Stimulated activated CD4-positive, alpha-beta T cell treated with anti-CD3 and anti-CD28 coated beads, TNF-alpha, amount 100 ng/mL, for 1 hour (primary cell): ENCODE results near the gene ETV6.

Experiments
- DNase-seq, 3 donors: peaks; one replicate each; pipeline ENCODE4 v3.0.0-alpha.2; 2020; ENCODE audit warnings: low read depth in 3 of 3, low spot score in 1 of 3

ETV6 gene

GRCh38 chr12:11693601-11694000 lies 44.1 kb downstream of the ETV6 start:
- DNase-seq = no peak

DNA sequence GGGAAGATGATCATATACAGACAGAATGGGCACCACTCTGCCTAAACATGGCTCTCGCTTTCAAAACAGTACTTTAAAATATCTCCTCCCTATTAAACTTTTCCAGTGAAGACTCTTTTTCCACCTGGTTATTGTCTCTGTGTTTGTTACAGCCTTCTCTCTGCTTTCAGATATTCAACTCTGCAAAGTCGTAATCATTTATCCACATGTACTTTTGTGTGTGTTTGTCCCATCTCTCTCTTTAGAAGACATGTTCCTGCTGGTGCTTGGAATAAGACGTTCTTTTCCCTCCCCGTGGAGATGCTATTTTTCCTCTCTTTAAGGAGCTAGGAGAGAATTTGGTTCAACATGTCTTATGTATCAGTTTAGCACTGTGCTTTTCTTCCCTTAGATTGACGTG lies 45.1 kb downstream of the ETV6 start:
- no peak for DNase-seq

GRCh38 chr12:11695321-11695720 lies 45.8 kb downstream of the ETV6 start:
- DNase-seq = no peak

GRCh38 chr12:11696084-11696483 lies 46.6 kb downstream of the ETV6 start:
- no peak for DNase-seq

DNA sequence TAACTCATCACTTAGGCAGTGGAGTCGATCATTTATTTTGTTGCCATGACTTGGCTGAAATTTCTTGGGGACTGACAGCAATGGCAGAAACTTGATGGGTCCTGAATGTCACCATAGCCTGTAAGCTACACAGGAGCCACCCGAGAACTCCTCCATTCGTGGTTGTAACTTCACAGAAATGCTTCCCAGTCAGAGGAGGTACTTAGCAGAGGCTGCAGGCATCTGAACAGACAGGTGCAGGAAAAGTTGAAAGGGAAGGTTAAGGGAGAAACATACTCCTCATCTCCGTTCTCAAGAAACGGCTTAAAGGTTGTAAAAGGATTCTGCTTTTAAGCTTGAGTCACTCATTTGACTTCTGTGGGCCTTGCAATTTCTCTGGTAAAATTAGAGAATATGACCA lies 47.7 kb downstream of the ETV6 start:
- no peak for DNase-seq

- DNase-seq = no peak
Measured at GRCh38 chr12:11697670-11698387, 48.4 kb downstream of the ETV6 start.

DNA sequence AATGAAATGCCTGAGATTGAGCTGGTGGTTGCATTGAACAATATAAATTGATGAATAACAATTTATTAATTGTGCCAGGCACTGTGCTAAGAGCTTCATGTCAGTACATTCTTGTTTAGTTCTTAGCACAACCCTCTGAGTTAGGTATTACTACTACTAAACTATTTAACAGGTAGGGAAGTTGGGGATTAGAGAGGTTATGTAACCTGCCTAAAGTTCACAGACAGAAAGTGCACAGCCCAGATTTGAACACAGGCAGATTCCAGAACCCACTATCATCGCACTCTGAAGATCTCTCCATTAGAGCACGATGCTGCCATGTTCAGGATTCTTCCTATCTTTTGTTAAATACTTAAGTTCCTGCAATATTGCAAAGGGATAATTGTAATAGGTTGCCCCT lies 49.3 kb downstream of the ETV6 start:
- DNase-seq = no peak

DNA sequence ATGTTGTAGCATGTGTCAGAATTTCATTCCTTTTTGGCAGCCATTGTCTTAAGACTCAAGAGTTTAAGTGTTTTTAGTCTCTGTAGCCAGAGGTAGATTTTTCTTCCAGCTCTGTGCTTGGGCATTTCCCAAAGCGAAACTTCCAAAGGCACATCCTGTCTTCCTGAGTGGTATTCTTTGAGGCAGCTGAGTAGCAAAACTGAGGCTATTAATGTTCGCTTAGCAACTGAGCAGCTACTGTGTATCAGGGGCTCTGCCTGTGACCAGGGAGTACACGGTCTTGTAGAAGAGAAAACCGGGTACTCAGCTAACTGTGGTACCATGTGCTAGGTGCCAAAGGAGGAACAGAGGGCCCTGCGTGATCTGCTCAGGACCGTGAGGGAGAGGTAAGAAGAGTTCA lies 52.0 kb downstream of the ETV6 start:
- no peak for DNase-seq

GRCh38 chr12:11702959-11703358 lies 53.5 kb downstream of the ETV6 start:
- no peak for DNase-seq

DNA sequence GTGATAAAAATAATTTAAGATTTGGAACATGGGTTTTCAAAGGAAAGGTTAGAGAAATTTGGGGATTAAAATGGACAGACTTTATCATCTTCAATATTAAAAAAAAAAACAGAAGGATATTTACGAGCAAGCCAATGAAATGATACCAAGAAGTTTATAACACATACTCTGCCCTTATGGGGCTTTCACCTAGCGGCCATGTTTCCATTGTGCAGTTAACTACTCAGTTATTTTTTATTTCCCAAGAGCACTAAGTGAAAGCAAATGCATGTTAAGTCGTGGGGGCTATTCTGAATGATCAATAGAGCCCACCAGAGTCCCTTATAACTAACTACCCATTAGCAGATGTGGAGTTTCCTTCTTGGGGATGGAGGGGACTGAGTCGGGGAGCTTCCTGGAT lies 53.9 kb downstream of the ETV6 start:
- DNase-seq = no peak

DNA sequence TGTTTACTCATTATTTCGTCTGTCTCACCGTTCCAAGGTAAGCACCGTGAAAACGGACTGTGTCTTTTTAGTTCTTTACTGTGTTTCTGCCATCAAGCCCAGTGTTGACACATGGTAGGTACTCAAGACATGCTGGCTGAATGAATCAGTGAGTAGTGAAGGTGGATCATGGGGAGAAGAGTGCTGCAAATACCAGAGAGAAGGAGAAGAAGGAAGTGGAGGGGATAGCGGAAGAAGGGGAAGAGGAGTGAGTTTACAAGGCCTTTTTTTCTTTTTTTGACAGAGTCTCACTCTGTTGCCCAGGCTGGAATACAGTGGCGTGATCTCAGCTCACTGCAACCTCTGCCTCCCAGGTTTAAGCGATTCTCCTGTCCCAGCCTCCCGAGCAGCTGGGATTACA lies 54.6 kb downstream of the ETV6 start:
- no peak for DNase-seq

DNA sequence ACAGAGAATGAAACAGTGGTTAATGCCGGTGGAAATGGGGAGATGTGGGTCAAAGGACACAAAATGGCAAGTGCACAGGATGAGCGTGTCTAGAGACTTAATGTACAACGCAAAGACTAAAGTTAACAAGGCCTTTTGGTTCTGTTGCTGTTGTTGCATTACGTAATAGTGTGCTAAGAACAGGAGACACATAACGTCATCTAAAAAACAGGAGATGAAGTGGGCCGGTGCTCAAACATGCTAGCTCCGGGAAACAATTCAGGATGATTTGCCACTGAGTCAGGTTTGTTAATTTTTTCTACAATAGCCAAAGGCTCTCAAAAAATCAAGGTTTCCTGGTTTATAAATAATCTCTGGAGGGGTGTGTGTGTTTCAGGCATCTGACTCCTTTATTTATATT lies 55.5 kb downstream of the ETV6 start:
- DNase-seq = no peak

GRCh38 chr12:11706509-11707379 lies 57.3 kb downstream of the ETV6 start:
- DNase-seq = no peak

- no peak for DNase-seq
Measured at GRCh38 chr12:11707535-11707934, 58.1 kb downstream of the ETV6 start.

DNA sequence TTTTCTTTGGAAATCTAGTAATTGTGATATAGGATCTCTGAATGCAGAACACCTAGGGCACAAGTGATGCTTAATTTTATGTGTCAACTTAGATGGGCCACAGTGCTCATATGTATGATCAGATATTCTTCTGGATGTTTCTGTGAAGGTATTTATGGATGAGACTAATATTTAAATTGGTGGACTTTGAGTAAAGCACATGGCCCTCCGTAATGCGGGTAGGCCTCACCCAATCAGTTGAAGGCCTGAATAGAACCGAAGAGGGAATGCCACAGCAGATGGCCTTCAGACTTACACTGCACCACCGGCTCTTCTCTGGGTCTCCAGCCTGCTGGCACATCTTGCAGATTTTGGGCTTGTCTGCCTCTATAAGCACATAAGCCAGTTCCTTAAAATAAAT lies 60.0 kb downstream of the ETV6 start:
- no peak for DNase-seq

- DNase-seq = no peak
Measured at GRCh38 chr12:11710431-11710830, 61.0 kb downstream of the ETV6 start.

- no peak for DNase-seq
Measured at GRCh38 chr12:11710906-11711305, 61.4 kb downstream of the ETV6 start.

GRCh38 chr12:11711651-11712327 lies 62.3 kb downstream of the ETV6 start:
- DNase-seq = no peak

DNA sequence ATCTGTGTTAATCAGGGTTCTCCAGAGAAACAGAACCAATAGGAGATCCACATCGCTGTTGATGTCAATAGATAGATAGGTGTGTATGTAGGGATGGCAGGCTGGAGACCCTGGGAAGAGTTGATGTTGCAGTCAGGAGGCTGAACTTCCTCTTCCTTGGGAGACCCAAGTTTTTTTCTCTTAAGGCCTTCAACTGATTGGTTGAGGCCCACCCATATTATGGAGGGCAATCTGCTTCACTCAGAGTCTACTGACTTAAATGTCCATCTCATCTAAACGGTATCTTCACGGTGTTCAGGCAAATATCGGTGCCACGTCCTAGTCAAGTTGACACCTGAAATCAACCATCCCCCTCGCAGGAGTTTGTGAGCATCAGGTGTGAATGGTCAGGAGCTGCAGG lies 63.0 kb downstream of the ETV6 start:
- DNase-seq = no peak

GRCh38 chr12:11713202-11713601 lies 63.7 kb downstream of the ETV6 start:
- no peak for DNase-seq

DNA sequence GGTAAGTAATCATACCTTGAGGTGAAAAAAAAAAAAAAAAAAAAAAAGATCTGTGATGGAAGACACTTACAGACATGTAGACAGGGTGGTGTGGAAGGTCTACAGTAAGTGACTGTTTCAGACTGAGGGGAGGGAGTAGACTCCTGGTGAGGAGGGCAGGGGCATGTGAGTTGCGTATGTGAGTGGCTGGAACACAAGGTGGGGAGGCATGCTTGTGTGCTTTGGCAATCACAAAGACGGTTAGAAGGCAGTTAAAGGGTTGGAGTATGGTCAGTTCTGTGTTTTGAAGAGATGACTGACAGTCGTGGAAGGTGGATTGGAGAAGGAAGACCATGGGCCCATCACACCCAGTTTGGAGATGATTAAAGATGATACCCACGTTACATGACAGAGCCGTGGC lies 65.2 kb downstream of the ETV6 start:
- DNase-seq = no peak

- DNase-seq = no peak
Measured at GRCh38 chr12:11715621-11716020, 66.1 kb downstream of the ETV6 start.
